Activated naive CD4-positive, alpha-beta T cell treated with anti-CD3 and anti-CD28 coated beads, Interleukin-2, amount 50 U/mL, for 16 hours (primary cell): Measurements from ENCODE around the gene P4HTM.
"Not testable (repeated sequence)": the region's sequence is repeated elsewhere in the genome, so short reads cannot be mapped to it uniquely, and the experiment has no call there.

Experiments
- DNase-seq: peaks from one replicate; pipeline ENCODE4 v3.0.0-alpha.2; 2020

P4HTM gene

GRCh38 chr3:48984663-48985062 is 5.4 kb upstream of the P4HTM start:
- DNase-seq, result no peak

DNA sequence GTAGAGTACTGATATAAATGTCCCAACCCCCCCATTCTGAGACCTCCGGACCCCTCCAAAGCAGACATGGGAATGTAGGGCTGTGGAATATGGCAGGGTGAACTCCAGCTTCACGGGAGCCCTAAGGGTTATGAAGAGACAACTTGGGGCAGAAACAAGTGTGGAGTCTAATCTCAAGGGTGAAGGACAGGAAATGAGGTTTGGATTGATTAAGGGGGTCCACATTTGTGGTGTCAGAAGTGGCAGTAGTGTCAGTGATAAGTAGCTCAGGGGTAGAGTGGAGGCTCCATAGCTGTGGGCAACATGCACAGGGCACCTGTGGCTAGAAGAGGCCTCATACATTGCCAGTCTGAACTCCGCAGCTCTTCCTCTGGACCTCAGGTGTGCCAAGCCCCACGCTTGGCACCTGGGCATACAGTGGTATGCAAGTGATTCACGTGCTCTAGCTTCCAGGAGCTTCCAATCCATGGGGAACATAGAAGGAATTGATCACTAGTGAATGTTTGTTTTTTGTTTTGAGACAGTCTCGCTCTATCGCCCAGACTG is 4.1 kb upstream of the P4HTM start:
- no peak for DNase-seq

- no peak for DNase-seq
These were observed 780 bp upstream of the P4HTM start for GRCh38 chr3:48989126-48989795.

DNA sequence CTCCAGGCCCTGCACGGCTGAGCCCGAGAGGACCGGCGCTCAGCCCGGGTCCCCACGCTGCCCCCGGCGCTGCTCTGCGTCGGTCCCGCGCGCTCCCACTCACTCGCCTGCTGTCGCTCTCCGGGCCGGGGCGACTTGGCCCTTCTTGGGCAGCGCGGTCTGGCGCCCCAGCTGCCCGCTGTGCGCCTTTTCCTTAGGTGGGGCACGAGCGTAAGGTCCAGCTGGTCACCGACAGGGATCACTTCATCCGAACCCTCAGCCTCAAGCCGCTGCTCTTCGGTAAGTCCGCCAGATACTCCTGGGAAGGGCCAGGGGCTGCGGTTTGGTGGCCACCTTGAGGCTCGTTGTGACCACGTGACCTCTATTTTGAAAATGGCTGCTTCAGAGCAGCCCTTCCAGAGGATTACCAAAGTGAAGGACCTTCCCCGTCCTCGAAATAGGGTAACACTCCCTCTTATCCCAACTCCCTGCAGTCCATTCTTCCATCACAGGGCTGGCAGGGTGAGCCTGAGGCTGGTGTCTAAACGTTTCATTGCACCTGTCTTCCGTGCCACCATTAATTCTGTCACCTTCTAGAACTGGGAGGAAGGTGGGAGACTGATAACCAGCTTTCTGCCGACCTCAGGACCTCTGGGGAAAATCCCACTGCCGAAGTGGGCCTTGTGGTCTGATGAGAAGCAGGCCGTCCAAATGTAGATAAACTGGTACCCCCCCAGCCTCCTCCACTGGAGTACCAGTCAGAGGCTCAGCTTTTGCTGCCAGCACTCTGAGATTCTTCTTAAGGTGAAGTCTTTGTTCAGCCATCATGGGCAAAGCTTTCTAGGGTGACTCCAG is 812 bp downstream of the P4HTM start:
- no peak for DNase-seq

- no peak for DNase-seq
These were observed 2.0 kb downstream of the P4HTM start for GRCh38 chr3:48991851-48992545.

GRCh38 chr3:48993834-48994233 is 3.8 kb downstream of the P4HTM start:
- DNase-seq, result no peak

DNA sequence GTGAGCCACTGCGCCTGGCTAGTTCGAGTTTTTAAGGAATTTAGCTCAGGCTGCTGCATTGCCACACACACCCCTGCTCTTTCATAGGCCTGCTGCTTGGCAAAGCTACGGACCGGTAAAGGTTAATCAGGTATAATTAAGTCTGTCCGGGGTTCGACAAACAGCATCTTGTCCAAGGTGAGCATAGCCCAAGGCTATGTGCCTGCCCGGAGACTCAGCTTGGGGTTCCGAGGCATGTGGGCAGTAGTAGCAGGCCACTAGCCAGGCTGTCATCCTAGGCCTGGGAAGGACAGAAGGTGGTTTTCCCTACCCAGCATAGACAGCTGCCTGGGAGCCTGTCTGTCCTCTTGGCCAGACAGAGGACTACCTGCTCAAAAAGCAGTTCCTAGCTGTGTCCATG is 6.6 kb downstream of the P4HTM start:
- DNase-seq, result no peak

DNA sequence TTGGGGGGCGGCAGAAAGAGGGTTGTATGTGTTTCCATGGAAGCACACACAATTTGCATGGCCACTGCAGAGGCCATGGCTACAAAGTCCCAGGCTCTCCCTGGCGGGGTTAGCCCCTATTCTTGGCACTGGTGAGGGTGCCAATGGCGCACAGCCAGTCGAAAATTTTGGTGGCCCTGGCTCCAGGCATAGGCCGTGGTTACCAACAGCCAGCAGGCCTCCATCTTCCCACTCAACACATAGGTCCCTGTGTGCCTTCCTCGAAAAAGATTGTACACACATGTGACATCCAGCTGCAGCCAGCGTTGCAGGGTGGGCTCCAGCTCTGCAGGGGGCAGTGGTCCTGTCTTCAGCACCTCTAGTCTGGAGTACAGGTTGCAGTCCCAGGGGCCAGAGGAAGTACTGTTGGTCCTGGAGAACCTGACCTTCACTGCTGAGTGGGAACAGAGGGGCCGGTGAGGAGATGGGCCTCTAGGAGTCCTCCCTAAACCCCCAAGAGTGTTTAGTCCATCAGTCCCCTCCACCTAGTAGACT is 7.1 kb downstream of the P4HTM start:
- DNase-seq, result no peak

GRCh38 chr3:48997714-48998637 is 7.9 kb downstream of the P4HTM start:
- DNase-seq, result no peak

DNA sequence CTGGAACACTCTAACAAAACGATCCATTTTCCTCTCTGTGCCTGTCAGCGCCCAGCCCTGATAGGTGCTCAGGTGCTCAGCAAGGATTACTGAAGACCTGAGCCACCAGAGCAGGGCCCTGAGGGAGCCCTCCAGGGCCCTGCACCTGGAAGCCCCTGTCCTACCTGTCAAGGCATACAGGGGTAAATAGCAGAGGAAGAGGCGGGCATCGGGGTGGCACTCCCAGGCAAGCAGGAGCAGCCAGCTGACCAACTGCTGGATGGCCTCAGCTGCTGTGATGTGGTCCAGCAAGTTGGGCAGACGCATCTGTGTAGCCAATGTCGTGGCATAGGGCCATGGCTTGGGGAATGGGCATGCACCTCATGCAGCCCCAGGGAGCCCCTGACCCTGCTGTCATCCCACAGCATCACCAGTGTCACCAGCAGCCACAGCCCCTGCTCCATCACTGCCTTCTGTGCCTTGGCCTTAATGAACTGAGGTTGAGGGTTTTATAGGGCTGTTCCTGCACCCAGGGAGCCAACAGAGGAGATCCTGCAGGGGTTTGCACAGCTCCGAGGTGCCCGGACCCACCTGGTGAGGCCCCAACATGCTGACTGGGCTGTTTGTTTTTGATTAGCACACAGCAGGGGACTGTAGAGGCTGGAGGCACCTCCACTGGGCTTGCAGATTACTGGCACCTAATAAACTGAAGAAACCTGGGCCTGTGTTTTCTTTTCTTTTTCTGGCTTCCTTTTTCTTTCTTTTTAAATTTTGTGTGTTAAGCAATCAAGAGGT is 9.2 kb downstream of the P4HTM start:
- DNase-seq, result no peak

GRCh38 chr3:49001155-49001554 is 11.1 kb downstream of the P4HTM start:
- DNase-seq, result no peak

DNA sequence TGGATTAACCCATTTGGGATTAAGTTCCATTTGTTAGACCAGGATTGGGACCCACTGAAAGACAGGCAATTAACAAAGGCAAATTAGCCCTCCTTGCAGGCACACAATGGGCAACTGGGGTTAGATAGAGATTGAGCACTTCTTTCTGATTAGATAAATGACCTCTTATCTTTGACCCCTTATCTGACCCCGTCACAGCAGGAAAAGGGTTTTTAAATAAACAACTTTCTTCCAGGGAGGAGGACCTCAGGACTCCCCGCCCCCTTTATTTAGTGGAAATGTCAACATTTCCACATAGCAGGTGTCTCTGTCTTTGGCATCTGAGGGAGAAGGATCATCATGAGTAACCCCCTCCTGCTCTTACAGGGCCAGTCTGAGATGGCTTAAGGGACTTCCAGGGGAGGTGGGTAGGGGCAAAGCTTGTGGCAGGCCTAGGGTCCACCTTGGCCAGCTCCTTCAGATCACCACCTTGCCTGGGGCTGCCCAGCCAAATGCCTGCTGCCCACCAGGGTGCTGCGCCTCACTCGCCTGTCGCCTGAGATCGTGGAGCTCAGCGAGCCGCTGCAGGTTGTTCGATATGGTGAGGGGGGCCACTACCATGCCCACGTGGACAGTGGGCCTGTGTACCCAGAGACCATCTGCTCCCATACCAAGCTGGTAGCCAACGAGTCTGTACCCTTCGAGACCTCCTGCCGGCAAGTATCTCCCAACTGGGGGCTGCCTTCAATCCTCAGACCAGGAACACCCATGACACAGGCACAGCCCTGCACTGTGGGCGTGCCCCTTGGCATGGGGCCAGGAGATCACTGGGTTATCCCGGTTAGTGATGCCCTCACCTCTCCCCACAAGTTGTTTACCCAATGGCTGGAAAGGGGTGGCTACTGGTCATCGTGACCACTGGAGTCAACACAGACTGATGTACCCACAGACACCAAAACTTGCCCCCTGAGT is 14.6 kb downstream of the P4HTM start:
- DNase-seq, result no peak

GRCh38 chr3:49005303-49005680 is 15.3 kb downstream of the P4HTM start:
- no peak for DNase-seq

DNA sequence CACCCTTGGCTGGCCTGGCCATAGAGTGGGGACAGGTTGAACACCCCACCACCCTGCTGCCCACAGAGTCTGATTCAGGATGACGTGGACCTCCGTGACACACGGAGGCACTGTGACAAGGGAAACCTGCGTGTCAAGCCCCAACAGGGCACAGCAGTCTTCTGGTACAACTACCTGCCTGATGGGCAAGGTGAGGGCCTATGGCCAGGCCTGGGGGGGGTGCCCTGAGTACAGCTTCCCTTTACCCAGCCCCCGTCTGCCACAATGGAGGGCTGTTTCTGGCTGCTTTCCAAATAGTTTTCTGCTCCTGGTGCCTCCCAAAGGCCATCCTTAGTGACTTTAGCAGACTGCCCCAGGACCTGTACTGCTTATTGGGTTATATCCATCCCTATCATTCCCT is 16.0 kb downstream of the P4HTM start:
- DNase-seq, result no peak

GRCh38 chr3:49006408-49007067 is 16.5 kb downstream of the P4HTM start:
- no peak for DNase-seq

- DNase-seq, result peak; percentile 98
These were observed 17.2 kb downstream of the P4HTM start, which contains the start of gene WDR6 for GRCh38 chr3:49007068-49007770. WDR6 (plus strand) TSS chr3:49007391; CDS start chr3:49007432, 41 bp downstream.

DNA sequence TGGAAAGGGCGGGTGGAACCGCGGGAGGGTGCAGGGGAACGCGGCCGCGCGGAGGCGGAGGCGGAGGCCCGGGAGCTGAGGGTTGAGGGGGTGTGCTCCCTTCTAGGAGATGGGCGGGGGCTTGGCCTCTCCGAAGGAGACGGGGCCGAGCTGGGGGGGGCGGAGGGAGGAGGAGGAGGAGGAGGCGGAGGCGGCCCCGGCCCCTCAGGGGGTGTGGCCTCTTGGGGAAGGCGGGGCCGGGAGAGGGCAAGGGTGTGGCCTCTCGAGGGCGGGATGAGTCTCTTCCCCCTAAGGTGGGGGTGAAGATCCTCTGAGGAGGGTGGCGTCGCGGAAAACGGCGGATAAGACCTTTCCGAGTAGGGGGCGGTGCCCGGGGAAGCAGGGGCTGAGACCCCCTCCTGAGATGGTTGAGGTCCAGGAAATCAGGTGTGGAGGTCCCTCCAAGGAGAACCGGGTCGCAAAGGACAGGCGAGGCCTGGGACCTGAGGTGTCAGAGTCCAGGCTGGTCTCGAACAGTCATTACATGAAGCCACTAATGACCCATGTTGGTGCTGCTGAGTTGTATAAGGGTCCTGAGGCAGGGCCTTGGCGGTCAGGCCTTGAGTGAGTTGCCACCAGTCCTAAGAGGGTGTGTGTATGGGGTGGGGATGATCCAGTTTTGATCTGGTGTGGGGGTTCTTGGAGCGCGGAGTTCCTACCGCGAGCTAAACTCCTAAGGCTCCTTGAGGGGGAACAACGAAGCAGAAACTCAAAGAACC is 17.9 kb downstream of the P4HTM start:
- DNase-seq, result peak; percentile 84

GRCh38 chr3:49008627-49009026 is 18.6 kb downstream of the P4HTM start:
- not testable (repeated sequence) for DNase-seq
